Right atrium auricular region (tissue), 2 donors: ENCODE results near the gene TSPAN9. TPM values are rescaled to one million over a fixed set of nuclear protein-coding genes. Genes with fewer than 3 reads are reported as not detected.

ENCODE experiments used
- DNase-seq: peaks from one replicate; pipeline ENCODE4 v3.0.0-alpha.2; 2019; ENCODE audit warnings: low spot score
- H3K27ac ChIP-seq, 2 donors: fragments of 200-600 bp; sonication (generic); 1 replicate in 1 of 2; 2 replicates in 1 of 2; pipeline ENCODE4 v1.5.1; 2016 to 2019
- H3K27me3 ChIP-seq, 2 donors: fragments of 200-600 bp; sonication (generic); one replicate each; pipeline versions ENCODE4 v1.5.1 to v1.6.0; 2017 to 2019
- H3K36me3 ChIP-seq: fragments of 200-600 bp; sonication (generic); one replicate; pipeline ENCODE4 v1.5.1; 2016
- H3K4me1 ChIP-seq, 2 donors: fragments of 200-600 bp; sonication (generic); one replicate each; pipeline versions ENCODE4 v1.5.1 to v1.6.0; 2017 to 2019
- H3K4me3 ChIP-seq, 2 donors: fragments of 200-600 bp; sonication (generic); 1 replicate in 1 of 2; 2 replicates in 1 of 2; pipeline ENCODE4 v1.5.1; 2017 to 2019; ENCODE audit warnings: mild to moderate bottlenecking in 1 of 2, moderate library complexity in 1 of 2
- H3K9me3 ChIP-seq, 2 donors: fragments of 200-600 bp; sonication (generic); one replicate each; pipeline ENCODE4 v1.5.1; 2019
- total RNA-seq, 2 donors: library from RNA; depleted of rRNA; stranded (reverse); fragments of >200 nt; gene quantifications; one replicate each; pipeline ENCODE4 v1.1.0, GENCODE V29; 2016
- TF ChIP-seq, protein P1 (sequence below), 2 donors: fragments of 200-600 bp; sonication (generic); IDR thresholded peaks; one replicate each; pipeline ENCODE4 v1.5.1; 2019; ENCODE audit warnings: antibody characterized with exemption in 2 of 2

TSPAN9 gene
- total RNA-seq, 2 donors from 2014 or later: 103 to 185 TPM

GRCh38 chr12:3033539-3033867 is 43.7 kb upstream of the TSPAN9 start:
- DNase-seq: no peak
- peaks cover 0 to 19% of the 10 kb centered on the region in 2 donors for H3K4me1 ChIP-seq
- no peak overlapping the region for H3K4me3 ChIP-seq
- no peaks in the 10 kb centered on the region for H3K9me3 ChIP-seq
- peaks cover 17% of the 10 kb centered on the region for H3K36me3 ChIP-seq
- H3K27me3 ChIP-seq: no peaks in the 10 kb centered on the region
- TF ChIP-seq, protein P1, sequence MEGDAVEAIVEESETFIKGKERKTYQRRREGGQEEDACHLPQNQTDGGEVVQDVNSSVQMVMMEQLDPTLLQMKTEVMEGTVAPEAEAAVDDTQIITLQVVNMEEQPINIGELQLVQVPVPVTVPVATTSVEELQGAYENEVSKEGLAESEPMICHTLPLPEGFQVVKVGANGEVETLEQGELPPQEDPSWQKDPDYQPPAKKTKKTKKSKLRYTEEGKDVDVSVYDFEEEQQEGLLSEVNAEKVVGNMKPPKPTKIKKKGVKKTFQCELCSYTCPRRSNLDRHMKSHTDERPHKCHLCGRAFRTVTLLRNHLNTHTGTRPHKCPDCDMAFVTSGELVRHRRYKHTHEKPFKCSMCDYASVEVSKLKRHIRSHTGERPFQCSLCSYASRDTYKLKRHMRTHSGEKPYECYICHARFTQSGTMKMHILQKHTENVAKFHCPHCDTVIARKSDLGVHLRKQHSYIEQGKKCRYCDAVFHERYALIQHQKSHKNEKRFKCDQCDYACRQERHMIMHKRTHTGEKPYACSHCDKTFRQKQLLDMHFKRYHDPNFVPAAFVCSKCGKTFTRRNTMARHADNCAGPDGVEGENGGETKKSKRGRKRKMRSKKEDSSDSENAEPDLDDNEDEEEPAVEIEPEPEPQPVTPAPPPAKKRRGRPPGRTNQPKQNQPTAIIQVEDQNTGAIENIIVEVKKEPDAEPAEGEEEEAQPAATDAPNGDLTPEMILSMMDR (IDR thresholded peaks at IDR 0.05): no peak
- no peak overlapping the region for H3K27ac ChIP-seq

GRCh38 chr12:3034067-3034750 is 43.0 kb upstream of the TSPAN9 start:
- H3K27ac ChIP-seq: no peak overlapping the region
- TF ChIP-seq, protein P1 (IDR thresholded peaks at IDR 0.05): peak; percentile 65 to 84
- peak; percentile 65 for DNase-seq
- peaks cover 0 to 19% of the 10 kb centered on the region in 2 donors for H3K4me1 ChIP-seq
- H3K36me3 ChIP-seq: peaks cover 19% of the 10 kb centered on the region
- H3K27me3 ChIP-seq: no peaks in the 10 kb centered on the region
- H3K4me3 ChIP-seq: no peak overlapping the region
- H3K9me3 ChIP-seq: no peaks in the 10 kb centered on the region

DNA sequence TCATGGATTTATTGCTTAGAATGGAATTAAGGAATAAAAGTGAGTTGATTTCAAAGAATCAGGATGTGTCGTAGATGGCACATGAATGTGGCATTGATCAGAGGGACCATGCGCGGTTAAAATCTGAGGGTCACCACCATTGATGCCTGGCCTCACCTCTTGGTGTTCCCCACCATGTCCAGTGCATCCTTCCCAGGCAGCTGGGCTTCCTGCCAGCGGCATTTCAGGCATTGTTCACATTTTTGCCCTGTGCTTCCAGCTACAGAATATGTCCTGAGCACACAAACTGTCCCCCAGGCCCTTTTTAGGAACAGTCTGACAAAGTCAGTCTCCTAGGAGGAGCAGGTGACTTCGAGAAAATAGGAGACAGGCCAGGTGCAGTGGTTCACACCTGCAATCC is 42.0 kb upstream of the TSPAN9 start:
- TF ChIP-seq, protein P1 (IDR thresholded peaks at IDR 0.05): no peak
- no peak overlapping the region for H3K4me3 ChIP-seq
- peaks cover 0 to 19% of the 10 kb centered on the region in 2 donors for H3K4me1 ChIP-seq
- peaks cover 23% of the 10 kb centered on the region for H3K36me3 ChIP-seq
- no peaks in the 10 kb centered on the region for H3K9me3 ChIP-seq
- no peaks in the 10 kb centered on the region for H3K27me3 ChIP-seq
- no peak for DNase-seq
- H3K27ac ChIP-seq: peak overlapping the region in 1 of 2 donors; percentile 56

DNA sequence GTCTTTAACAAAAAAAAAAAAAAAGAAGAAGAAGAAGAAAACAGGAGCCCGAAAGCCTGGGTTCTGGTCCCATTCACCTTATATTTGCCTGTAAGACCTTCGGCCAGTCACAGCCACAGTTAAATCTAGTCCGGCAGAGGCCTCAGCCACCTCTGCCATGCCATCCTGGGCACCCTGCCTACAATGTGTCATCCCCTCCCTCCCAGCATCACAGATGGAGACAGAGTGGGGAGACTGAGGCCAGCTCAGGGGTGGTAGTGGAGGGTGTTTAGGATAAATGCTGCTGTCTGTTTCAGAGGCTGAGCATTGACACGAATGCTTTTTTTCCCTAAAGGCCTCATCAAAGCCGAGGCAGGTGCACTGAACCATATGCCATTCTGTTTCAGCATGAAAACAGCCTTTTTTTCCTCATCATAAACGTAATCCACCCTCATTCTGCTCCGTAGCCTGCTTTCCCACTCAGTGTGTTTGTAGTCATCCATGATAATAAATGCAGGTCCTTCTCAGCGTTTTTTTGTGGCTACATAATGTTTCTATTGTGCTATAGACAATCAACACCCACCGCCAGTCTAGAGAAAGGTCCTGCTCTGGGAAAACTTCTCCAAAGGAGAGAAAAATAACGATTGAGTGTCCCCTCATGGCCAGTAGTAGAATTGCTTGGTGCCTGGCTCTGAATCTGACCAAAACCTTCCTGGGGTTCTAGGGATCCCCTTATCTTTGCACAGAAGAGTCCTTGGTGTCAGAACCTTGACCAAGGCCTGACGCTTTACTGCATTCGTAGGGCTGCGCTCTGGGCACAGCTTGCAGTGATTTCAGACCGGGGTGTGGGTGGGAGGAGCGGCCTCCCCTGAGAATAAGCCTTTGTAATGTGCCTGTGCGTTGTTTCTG is 41.1 kb upstream of the TSPAN9 start:
- Histone ChIP-seq H3K4me1 (peaks cover 0 to 19% of the 10 kb centered on the region in 2 donors), H3K36me3 (peaks cover 21% of the 10 kb centered on the region)
- no peak for DNase-seq

GRCh38 chr12:3036901-3037600 is 40.1 kb upstream of the TSPAN9 start:
- peaks cover 0 to 23% of the 10 kb centered on the region in 2 donors for H3K4me1 ChIP-seq
- TF ChIP-seq, protein P1 (IDR thresholded peaks at IDR 0.05): no peak
- no peak for DNase-seq
- no peaks in the 10 kb centered on the region for H3K9me3 ChIP-seq
- no peak overlapping the region for H3K4me3 ChIP-seq
- peaks cover 17% of the 10 kb centered on the region for H3K36me3 ChIP-seq
- peak overlapping the region in 1 of 2 donors; percentile 20 for H3K27ac ChIP-seq
- H3K27me3 ChIP-seq: no peaks in the 10 kb centered on the region

More for the DNA sequence above, 41.1 kb upstream of the TSPAN9 start:
- H3K27ac ChIP-seq: peak overlapping the region in 1 of 2 donors; percentile 56
- H3K4me3 ChIP-seq: no peak overlapping the region
- no peaks in the 10 kb centered on the region for H3K27me3 ChIP-seq
- H3K9me3 ChIP-seq: no peaks in the 10 kb centered on the region
- TF ChIP-seq, protein P1 (IDR thresholded peaks at IDR 0.05): peak in 1 of 2 donors; percentile 52
